Thymus (tissue), 11 donors: ENCODE measurements around the gene GP5. TPM values are rescaled to one million over a fixed set of nuclear protein-coding genes. Genes with fewer than 3 reads are reported as not detected.
A peak's percentile ranks its signal among the peaks of the same experiment; 100 is the strongest.

Experiments used
- DNase-seq, 9 donors: peaks; one replicate each; pipeline ENCODE4 v3.0.0-alpha.2; 2013; ENCODE audit warnings: low spot score in 9 of 9, low read depth in 6 of 9, missing footprints in 1 of 9
- H3K27ac ChIP-seq, 2 donors: one replicate each; pipeline ENCODE4 v1.5.1; 2013; ENCODE audit warnings: control low read depth in 1 of 2, low read depth in 1 of 2, low read length in 1 of 2, mild to moderate bottlenecking in 1 of 2, moderate library complexity in 1 of 2
- H3K27me3 ChIP-seq, 2 donors: one replicate each; pipeline ENCODE4 v1.5.1; 2013; ENCODE audit warnings: low read length in 1 of 2; ENCODE audit not compliant: control insufficient read depth in 2 of 2, insufficient read depth in 1 of 2
- H3K36me3 ChIP-seq, 2 donors: one replicate each; pipeline ENCODE4 v1.5.1; 2013; ENCODE audit warnings: low read length in 1 of 2, mild to moderate bottlenecking in 1 of 2, moderate library complexity in 1 of 2; ENCODE audit not compliant: control insufficient read depth in 2 of 2, insufficient read depth in 2 of 2
- H3K4me1 ChIP-seq, 2 donors: one replicate each; pipeline ENCODE4 v1.5.1; 2013; ENCODE audit warnings: low read length in 2 of 2; ENCODE audit not compliant: control insufficient read depth in 2 of 2, insufficient read depth in 2 of 2
- H3K4me3 ChIP-seq, 2 donors: one replicate each; pipeline ENCODE4 v1.5.1; 2013; ENCODE audit warnings: low read length in 2 of 2, control low read depth in 1 of 2, mild to moderate bottlenecking in 1 of 2
- H3K9me3 ChIP-seq, 2 donors: one replicate each; pipeline ENCODE4 v1.5.1; 2013; ENCODE audit warnings: low read length in 1 of 2, mild to moderate bottlenecking in 1 of 2; ENCODE audit not compliant: control insufficient read depth in 2 of 2, insufficient read depth in 1 of 2
- WGBS: extraction: QIAGEN DNeasy Blood & Tissue Kit; methylation state at CpG from one replicate; pipeline ENCODE4 v1.1.7; 2013; 5-methylcytosine and 5-hydroxymethylcytosine counted together
- polyA plus RNA-seq: library from polyadenylated mRNA; stranded (reverse); fragments of 200-250 nt; gene quantifications from one replicate; pipeline ENCODE4 v1.2.3, GENCODE V29; 2013
- total RNA-seq: library from RNA; stranded (reverse); fragments of 120-200 nt; gene quantifications from one replicate; pipeline ENCODE4 v1.2.4, GENCODE V29; 2013
- donor health status: healthy.

Gene GP5
- total and polyA plus RNA-seq, 2 donors = 0.14 to 0.64 TPM

DNA sequence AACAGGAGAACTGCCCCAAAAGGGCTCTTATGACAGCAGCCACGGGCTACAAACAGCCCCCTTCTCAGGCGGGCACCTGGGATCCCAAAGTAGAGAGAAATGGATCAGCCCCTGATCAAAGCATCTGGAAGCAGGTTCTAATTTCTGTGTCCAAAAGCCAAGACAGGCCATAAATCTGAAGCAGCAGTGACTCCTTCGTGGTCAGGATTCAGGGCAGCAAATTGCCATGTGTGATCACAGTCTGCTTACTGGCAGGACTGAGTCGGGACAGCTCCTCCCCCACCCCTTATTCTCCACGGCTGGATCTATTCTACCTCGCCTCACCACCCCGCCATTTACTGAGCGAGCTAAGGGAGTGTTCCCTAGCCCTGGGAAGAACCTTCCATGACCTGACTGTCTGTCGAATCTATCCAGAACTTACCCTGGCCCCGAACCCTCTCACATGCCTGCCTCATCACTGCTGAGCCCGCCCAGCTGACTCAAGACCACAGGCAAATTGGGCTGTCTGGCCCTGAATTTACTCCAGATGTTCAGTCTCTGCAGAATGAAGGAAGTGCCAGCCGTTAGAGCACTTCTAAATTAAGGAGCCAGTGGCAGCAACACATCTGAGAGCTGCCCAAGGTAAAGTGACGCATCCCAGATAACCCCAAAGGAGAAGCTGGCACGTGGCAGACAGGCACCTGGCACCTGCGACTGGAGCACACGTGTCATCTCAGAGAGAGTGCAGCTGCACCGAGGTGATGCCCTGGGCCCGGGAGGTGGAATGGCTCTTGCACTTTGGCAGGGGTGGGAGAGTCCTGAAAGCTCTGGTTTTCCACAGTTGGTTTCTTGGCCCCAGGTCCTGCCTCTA lies 30.8 kb downstream of the GP5 start:
- 46% methylated on average over 18 of the region's 18 CpGs for WGBS
- Histone ChIP-seq H3K36me3 (no peaks in the 10 kb centered on the region), H3K27me3 (peaks cover 3 to 66% of the 10 kb centered on the region in 2 donors), H3K4me3 (no peak overlapping the region), H3K4me1 (peaks cover 0 to 9% of the 10 kb centered on the region in 2 donors), H3K9me3 (peaks cover 1 to 3% of the 10 kb centered on the region in 2 donors), H3K27ac (no peak overlapping the region)
- DNase-seq = peak in 2 of 9 donors; percentile 17 to 43

DNA sequence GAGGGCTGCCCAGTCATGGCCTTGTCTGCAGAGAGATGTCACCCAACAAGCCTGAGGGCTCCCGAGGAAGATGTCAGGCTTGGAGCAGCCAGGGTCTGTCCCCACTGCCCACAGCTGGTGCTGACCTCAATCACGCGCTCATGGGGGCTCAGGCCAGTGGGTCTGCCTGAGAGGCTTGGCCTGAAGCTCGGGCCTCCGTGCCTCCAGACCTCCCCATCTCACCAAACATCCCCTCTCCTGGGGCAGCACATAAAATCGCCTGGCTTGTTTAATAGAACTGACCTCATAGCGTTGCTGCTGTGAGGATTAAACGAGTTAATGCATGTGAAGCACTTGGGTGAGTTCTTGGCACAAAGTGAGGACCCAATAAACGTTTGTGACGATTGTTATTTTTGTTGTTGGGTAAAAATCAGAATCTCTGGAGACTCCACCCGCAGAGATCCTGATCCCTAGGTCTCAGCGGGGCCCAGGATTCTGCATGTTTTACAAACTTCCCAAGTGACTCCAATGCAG lies 33.0 kb downstream of the GP5 start:
- WGBS = 95% methylated on average over 12 of the region's 12 CpGs
- Histone ChIP-seq H3K9me3 (peaks cover 1 to 3% of the 10 kb centered on the region in 2 donors), H3K4me3 (no peak overlapping the region), H3K27ac (no peak overlapping the region), H3K4me1 (peaks cover 0 to 9% of the 10 kb centered on the region in 2 donors), H3K27me3 (peaks cover 3 to 54% of the 10 kb centered on the region in 2 donors), H3K36me3 (no peaks in the 10 kb centered on the region)
- no peak for DNase-seq

DNA sequence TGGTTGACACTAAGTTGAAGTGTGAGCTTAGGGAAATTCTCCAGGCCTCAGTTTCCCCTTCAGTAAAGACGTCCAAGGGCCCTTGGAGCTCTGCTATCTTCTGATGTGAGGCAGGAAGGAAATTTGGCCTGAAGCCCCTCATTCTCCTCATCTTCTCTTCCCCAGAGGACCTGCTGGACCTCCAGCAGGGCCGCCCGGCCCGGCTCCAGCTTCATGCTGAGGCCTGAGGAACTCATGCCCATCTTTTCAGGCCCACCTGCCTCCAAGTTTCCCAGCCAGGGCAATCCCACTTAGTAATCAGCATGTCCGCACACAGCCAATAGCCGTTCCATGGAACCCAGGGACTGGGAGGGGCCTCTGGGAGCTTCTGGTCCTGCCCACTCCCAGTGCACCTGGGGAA lies 33.5 kb downstream of the GP5 start:
- Histone ChIP-seq H3K27ac (no peak overlapping the region), H3K4me1 (peaks cover 0 to 9% of the 10 kb centered on the region in 2 donors), H3K4me3 (no peak overlapping the region), H3K27me3 (peaks cover 3 to 49% of the 10 kb centered on the region in 2 donors), H3K36me3 (no peaks in the 10 kb centered on the region), H3K9me3 (peaks cover 1 to 7% of the 10 kb centered on the region in 2 donors)
- WGBS = 95% methylated on average over 6 of the region's 6 CpGs
- DNase-seq = no peak

DNA sequence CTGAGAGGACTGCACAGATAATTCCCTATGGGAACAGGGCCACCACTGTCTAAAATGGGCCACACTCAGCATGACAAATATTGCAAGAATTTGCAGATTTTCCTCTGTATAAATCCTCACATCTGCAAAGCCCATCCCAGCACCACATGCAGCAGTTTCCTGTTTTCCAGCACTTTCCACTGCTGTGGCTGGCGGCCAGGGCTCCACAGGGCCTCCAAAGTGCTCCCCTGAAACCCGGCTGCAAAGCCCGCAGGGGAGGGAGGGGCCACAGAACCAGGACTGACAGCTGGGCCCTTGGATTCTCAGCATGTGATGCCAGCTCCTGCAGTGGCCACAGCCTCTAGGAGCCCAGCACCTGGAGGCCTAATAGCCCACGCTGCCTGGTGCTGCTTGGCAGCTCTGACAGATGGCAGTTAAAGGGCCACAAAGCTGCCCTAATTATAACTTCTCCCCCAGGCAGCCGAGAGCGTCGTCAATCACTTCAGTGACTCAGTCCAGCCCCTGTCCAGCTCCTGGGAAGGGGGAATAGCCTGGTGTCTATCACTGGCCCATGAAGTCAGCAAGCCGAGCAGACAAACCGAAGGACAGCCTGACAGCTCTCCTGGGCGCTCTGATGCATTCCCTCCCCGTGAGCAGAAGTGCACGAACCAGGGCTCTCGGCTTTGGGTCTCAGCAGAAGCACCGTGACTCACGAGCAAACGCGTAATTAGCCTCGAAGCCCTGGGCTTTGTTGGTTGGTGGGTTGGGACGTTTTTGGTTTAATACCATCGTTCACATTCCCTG lies 34.2 kb downstream of the GP5 start:
- no peak for DNase-seq
- Histone ChIP-seq H3K27me3 (peaks cover 0 to 44% of the 10 kb centered on the region in 2 donors), H3K36me3 (no peaks in the 10 kb centered on the region), H3K27ac (no peak overlapping the region), H3K9me3 (peaks cover 1 to 7% of the 10 kb centered on the region in 2 donors), H3K4me1 (peaks cover 0 to 9% of the 10 kb centered on the region in 2 donors), H3K4me3 (no peak overlapping the region)
- 87% methylated on average over 20 of the region's 20 CpGs for WGBS

DNA sequence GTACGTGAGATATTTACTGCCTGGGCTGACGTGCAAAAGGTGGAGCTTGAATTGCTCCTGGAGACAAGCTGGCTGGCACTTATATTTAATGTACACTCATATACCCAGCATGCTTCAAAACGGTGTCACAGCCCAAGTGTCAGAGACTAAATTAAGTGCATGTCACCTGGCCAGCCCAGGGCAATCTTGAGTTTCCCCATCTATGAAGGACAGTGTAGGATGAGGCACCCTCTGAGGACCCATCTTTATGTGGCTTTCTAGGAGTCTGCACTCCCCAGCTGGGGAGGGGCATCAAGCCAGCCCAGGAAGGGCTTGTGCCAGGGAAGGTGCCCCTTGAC lies 34.8 kb downstream of the GP5 start:
- peaks cover 0 to 9% of the 10 kb centered on the region in 2 donors for H3K4me1 ChIP-seq
- no peak overlapping the region for H3K4me3 ChIP-seq
- no peaks in the 10 kb centered on the region for H3K36me3 ChIP-seq
- H3K27ac ChIP-seq = no peak overlapping the region
- H3K9me3 ChIP-seq = peaks cover 1 to 7% of the 10 kb centered on the region in 2 donors
- WGBS = 93% methylated on average over 3 of the region's 3 CpGs
- no peak for DNase-seq
- H3K27me3 ChIP-seq = peaks cover 0 to 39% of the 10 kb centered on the region in 2 donors

DNA sequence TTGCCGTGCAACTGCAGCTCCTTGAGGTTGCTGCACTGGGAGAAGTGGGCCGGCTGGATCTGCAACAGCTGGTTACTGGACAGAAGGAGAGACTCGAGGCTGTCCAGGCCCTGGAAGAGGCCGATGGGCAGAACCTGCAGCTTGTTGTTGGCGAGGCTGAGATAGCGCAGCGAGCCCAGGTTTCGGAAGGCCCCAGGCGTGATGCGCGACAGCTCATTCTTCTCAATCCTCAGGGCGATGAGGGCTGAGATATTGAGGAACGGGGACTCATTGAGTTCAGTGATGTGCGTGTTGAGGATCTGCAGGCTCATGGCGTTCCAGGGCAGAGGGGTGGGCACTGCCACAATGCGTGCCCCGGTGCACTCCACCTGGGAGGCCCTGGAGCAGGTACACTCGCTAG lies 38.5 kb downstream of the GP5 start:
- Histone ChIP-seq H3K9me3 (peaks cover 0 to 4% of the 10 kb centered on the region in 2 donors), H3K4me3 (no peak overlapping the region), H3K36me3 (no peaks in the 10 kb centered on the region), H3K4me1 (no peaks in the 10 kb centered on the region), H3K27me3 (peaks cover 0 to 27% of the 10 kb centered on the region in 2 donors), H3K27ac (no peak overlapping the region)
- DNase-seq = no peak
- 93% methylated on average over 18 of the region's 18 CpGs for WGBS

DNA sequence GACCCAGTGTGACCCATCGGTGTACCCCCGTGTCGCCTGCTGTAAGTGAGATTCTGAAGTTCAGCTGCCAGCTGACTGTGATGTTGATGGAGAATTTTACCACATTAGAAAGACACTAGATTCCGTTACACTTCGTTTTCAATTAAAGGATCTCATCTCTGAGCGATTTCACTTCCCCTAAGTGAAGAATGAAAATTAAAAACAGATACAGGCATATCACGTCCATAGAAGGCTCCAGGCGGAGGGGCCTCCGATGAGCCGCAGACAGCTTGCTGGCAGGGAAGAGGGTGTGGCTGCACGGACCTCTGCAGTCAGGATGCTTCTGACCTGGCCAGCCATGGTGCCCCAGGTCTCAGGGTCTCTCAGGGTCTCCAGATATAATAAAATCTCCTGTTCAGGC lies 41.4 kb downstream of the GP5 start:
- no peak overlapping the region for H3K4me3 ChIP-seq
- WGBS = 91% methylated on average over 11 of the region's 11 CpGs
- peaks cover 0 to 18% of the 10 kb centered on the region in 2 donors for H3K27me3 ChIP-seq
- peaks cover 0 to 4% of the 10 kb centered on the region in 2 donors for H3K9me3 ChIP-seq
- no peak overlapping the region for H3K27ac ChIP-seq
- DNase-seq = no peak
- no peaks in the 10 kb centered on the region for H3K36me3 ChIP-seq
- H3K4me1 ChIP-seq = peaks cover 0 to 3% of the 10 kb centered on the region in 2 donors

DNA sequence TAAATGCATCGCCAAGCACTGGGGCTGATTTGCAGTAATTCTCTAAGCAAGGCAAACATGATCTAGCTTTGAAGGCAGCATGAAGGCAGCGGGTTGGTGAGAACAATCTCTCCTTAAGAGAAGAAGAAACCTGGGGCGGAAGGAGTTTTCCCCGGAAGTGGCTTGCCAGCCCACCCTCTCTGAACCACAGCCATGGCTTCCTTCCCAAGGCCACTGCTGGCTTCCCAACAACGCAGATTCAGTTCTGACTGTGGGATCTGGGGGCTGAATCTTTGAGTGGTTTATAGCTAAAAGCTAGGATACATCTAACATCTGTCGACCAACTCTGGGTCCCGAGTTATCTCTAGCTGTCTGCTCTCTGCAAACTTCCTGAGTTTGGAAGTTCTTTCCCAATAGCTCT lies 43.7 kb downstream of the GP5 start:
- WGBS = 78% methylated on average over 7 of the region's 7 CpGs
- H3K27ac ChIP-seq = no peak overlapping the region
- peaks cover 0 to 3% of the 10 kb centered on the region in 2 donors for H3K4me1 ChIP-seq
- peaks cover 0 to 14% of the 10 kb centered on the region in 2 donors for H3K27me3 ChIP-seq
- H3K36me3 ChIP-seq = no peaks in the 10 kb centered on the region
- no peaks in the 10 kb centered on the region for H3K9me3 ChIP-seq
- no peak for DNase-seq
- H3K4me3 ChIP-seq = no peak overlapping the region

DNA sequence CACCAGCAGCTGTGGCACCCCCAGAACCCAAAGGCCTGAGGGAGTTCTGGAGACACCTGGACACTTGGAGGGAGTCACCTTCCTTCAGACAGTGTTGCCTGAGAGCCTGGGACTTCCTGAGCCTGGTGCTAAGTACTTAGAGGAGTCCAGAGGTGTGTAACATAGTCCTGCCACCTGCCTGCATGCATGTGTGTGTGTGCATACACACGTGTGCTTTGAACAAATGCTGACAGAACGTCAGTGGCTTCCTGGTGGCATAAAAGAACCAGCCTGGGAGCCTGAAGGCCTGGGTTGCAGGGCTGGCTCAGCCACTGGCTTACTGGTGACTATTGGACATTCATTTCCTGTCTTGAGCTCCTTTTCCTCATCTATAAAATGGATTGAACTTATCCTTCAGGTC lies 44.8 kb downstream of the GP5 start:
- Histone ChIP-seq H3K4me1 (peaks cover 0 to 3% of the 10 kb centered on the region in 2 donors), H3K4me3 (no peak overlapping the region), H3K36me3 (no peaks in the 10 kb centered on the region), H3K9me3 (no peaks in the 10 kb centered on the region), H3K27me3 (peaks cover 0 to 12% of the 10 kb centered on the region in 2 donors), H3K27ac (no peak overlapping the region)
- DNase-seq = no peak
- WGBS = 71% methylated on average over 2 of the region's 2 CpGs
